ENCODE results near the gene EMILIN1. TPM values are rescaled to one million over a fixed set of nuclear protein-coding genes. Genes with fewer than 3 reads are reported as not detected.
"Not testable (repeated sequence)": the region's sequence is repeated elsewhere in the genome, so short reads cannot be mapped to it uniquely, and the experiment has no call there.

EMILIN1 gene
- total RNA-seq, 1 donor from 2014 or later, result 1.6 TPM

DNA sequence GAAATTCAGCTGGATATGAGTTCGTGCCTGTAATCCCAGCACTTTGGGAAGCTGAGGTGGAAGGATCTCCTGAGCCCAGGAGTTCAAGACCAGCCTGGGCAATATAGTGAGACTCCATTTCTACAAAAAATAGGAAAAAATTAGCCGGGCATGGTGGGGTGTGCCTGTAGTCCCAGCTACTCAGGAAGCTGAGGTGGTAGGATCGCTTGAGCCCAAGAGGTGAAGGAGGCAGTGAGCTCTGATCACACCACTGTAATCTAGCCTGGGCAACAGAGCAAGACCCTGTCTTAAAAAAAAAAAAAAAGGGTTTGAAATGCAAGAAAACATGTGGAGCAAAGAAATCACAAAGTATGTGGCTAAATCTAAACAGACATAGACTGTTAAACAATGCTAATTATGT lies 30.7 kb downstream of the EMILIN1 start:
- H3K27me3 ChIP-seq (ENCODE audit: control insufficient read depth, insufficient read depth, low read length), result peaks cover 3% of the 10 kb centered on the region
- H3K4me3 ChIP-seq (ENCODE audit: low read depth, low read length), result no peak overlapping the region
- FAIRE-seq, result no peak
- H3K36me3 ChIP-seq (ENCODE audit: control insufficient read depth, insufficient read depth, low read length), result no peaks in the 10 kb centered on the region
- TF ChIP-seq, protein P1, sequence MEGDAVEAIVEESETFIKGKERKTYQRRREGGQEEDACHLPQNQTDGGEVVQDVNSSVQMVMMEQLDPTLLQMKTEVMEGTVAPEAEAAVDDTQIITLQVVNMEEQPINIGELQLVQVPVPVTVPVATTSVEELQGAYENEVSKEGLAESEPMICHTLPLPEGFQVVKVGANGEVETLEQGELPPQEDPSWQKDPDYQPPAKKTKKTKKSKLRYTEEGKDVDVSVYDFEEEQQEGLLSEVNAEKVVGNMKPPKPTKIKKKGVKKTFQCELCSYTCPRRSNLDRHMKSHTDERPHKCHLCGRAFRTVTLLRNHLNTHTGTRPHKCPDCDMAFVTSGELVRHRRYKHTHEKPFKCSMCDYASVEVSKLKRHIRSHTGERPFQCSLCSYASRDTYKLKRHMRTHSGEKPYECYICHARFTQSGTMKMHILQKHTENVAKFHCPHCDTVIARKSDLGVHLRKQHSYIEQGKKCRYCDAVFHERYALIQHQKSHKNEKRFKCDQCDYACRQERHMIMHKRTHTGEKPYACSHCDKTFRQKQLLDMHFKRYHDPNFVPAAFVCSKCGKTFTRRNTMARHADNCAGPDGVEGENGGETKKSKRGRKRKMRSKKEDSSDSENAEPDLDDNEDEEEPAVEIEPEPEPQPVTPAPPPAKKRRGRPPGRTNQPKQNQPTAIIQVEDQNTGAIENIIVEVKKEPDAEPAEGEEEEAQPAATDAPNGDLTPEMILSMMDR (IDR thresholded peaks at IDR 0.05; ENCODE audit: insufficient read depth, low read length, severe bottlenecking), result no peak
- no peak for DNase-seq (ENCODE audit: low read depth)

DNA sequence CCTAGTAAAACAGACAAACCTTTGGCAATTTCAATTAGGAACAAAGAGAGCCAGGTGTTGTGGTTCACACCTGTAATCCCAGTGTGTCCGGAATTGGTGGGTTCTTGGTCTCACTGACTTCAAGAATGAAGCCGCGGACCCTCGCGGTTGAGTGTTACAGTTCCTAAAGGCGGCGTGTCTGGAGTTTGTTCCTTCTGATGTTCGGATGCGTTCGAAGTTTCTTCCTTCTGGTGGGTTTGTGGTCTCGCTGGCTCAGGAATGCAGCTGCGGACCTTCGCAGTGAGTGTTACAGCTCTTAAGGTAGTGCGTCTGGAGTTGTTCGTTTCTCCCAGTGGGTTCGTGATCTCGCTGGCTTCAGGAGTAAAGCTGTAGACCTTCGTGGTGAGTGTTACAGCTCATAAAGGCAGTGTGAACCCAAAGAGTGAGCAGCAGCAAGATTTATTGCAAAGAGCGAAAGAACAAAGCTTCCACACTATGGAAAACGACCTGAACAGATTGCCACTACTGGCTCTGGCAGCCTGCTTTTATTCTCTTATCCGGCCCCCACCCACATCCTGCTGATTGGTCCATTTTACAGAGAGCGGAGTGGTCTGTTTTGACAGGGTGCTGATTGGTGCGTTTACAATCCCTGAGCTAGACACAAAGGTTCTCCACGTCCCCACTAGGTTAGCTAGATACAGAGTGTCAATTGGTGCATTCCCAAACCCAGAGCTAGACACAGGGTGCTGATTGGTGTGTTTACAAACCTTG lies 32.4 kb downstream of the EMILIN1 start:
- FAIRE-seq; DNase-seq (ENCODE audit: low read depth); H3K4me3 ChIP-seq (ENCODE audit: low read depth, low read length); H3K27me3 ChIP-seq (ENCODE audit: control insufficient read depth, insufficient read depth, low read length); H3K36me3 ChIP-seq (ENCODE audit: control insufficient read depth, insufficient read depth, low read length): not testable (repeated sequence)

DNA sequence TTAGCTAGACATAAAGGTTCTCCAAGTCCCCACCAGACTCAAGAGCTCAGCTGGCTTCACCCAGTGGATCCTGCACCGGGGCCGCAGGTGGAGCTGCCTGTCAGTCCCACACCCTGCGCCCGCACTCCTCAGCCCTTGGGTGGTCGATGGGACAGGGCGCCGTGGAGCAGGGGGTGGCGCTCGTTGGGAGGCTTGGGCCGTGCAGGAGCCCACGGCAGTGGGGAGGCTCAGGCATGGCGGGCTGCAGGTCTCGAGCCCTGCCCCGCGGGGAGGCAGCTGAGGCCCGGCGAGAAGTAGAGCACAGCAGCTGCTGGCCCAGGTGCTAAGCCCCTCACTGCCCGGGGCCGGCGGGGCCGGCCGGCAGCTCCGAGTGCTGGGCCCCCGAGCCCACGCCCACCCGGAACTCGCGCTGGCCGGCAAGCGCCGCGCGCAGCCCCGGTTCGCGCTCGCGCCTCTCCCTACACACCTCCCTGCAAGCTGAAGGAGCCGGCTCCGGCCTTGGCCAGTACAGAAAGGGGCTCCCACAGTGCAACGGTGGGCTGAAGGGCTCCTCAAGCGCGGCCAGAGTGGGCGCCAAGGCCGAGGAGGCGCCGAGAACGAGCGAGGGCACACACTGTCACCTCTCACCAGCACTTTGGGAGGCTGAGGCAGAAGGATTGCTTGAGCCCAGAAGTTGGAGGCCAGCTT lies 33.1 kb downstream of the EMILIN1 start:
- not testable (repeated sequence) for H3K4me3 ChIP-seq (ENCODE audit: low read depth, low read length); DNase-seq (ENCODE audit: low read depth); H3K27me3 ChIP-seq (ENCODE audit: control insufficient read depth, insufficient read depth, low read length); H3K36me3 ChIP-seq (ENCODE audit: control insufficient read depth, insufficient read depth, low read length); FAIRE-seq

DNA sequence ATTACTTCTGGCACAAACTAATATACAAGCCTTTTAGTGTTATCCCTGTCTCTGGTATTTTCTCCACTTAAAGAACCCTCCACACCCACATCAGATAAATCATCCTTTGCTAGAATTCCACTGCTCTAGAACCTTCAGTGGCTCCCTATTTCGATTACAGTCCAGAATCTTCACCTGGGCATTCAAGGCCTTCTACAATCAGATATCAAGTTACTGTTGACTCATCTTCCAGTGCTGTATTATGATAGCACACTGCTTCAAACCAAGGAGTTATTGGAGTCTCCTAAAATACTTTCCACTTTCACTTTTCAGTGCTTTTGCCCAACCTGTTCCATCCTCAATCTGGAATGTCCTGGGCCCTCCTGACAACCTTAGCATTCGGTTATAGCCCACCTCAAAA lies 37.1 kb downstream of the EMILIN1 start:
- Histone ChIP-seq H3K27me3 (ENCODE audit: control insufficient read depth, insufficient read depth, low read length) (peaks cover 15% of the 10 kb centered on the region), H3K4me3 (ENCODE audit: low read depth, low read length) (no peak overlapping the region), H3K36me3 (ENCODE audit: control insufficient read depth, insufficient read depth, low read length) (no peaks in the 10 kb centered on the region)
- TF ChIP-seq, protein P1 (IDR thresholded peaks at IDR 0.05; ENCODE audit: insufficient read depth, low read length, severe bottlenecking), result no peak
- DNase-seq (ENCODE audit: low read depth), result peak; percentile 21
- FAIRE-seq, result no peak

DNA sequence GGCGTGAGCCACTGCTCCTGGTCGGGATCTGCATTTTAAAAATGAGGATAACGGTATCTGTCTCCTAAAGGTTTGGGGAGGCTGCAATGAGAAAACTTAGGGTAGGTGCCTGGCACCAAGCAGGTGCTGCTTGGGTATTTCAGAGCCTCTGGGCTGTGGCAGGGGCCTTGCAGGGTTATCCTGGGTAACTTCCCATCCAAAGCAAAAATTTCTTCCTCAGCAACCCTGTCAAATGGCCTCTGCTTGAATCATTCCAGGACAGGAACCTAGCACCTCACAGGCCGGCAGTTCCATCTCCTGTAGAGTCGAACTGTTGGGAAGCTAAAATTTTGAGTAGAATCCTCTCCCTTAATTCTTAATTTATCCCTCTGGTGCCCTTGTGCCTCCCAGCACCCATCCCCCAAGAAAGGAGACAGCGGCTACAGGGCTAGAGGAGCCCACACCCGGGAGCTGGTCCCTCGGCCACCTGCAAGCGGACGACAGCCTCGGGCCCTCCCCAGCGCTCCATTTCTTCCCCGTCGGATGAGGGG lies 39.6 kb downstream of the EMILIN1 start:
- FAIRE-seq (no peak), DNase-seq (ENCODE audit: low read depth) (no peak)
- H3K36me3 ChIP-seq (ENCODE audit: control insufficient read depth, insufficient read depth, low read length), result no peaks in the 10 kb centered on the region
- H3K4me3 ChIP-seq (ENCODE audit: low read depth, low read length), result peak overlapping the region; percentile 28
- TF ChIP-seq, protein P1 (IDR thresholded peaks at IDR 0.05; ENCODE audit: insufficient read depth, low read length, severe bottlenecking), result no peak
- H3K27me3 ChIP-seq (ENCODE audit: control insufficient read depth, insufficient read depth, low read length), result peaks cover 18% of the 10 kb centered on the region

DNA sequence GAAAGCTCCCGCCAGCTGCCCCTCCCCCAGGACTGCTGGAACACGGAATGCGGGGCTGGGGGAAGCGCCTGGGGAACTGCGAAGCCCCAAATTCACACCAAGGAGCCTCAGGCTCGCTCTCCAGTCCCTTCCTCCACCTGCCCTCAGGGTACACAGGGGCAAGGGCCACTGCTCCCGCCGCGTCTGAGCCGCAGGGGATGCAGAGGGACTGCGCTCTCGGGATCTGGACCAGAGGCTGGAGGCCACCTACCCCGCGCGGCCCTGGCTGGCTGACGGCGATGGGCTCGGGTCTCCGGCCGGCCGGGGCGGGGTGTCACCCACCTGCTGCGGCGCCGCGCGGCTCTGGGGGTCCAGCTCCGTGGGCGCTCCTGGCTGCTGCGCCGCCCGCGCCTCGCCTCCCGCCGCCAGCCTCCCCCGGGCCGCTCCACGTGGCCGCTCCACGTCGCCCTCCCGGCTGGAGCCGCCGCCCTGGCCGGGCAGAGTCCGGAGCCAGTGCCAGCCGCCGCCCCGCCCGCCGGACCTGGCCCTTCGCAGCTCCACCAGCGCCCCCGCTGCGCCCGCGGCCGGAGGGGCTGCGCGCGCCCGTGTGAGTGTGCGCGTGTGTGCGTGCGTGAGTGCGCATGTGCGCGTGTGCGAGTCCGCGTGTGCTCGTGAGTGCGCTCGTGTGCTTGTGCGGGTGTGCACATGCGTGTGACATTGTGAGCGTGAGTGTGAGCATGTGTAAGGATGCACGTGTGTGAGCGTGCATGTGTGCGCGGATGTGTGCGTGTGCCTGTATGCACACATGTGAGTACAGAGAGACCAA lies 40.3 kb downstream of the EMILIN1 start, which contains the start of gene CGREF1:
Gene CGREF1, minus strand, starts transcription at position 604 of the 805 bp plus-strand sequence. CDS start 14,762 bp downstream, outside the sequence.
- TF ChIP-seq, protein P1 (IDR thresholded peaks at IDR 0.05; ENCODE audit: insufficient read depth, low read length, severe bottlenecking), result no peak
- Histone ChIP-seq H3K36me3 (ENCODE audit: control insufficient read depth, insufficient read depth, low read length) (no peaks in the 10 kb centered on the region), H3K27me3 (ENCODE audit: control insufficient read depth, insufficient read depth, low read length) (peaks cover 19% of the 10 kb centered on the region), H3K4me3 (ENCODE audit: low read depth, low read length) (peak within 1 kb of the TSS; percentile 28)
- FAIRE-seq (no peak), DNase-seq (ENCODE audit: low read depth) (no peak)

DNA sequence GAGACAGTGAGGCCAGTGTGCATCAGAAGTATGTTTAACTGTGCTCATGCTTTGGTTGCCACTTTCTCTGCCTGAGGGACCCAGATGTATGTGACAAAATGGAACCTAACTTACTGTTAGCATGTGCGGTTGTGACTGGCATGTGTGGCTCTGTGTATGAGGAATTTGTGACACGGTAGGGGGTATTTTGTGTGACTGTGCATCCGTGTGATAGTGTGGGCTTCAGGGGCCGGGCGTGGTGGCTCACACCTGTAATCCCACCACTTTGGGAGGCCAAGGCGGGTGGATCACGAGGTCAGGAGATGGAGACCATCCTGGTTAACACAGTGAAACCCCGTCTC lies 40.9 kb downstream of the EMILIN1 start:
- not testable (repeated sequence) for FAIRE-seq; DNase-seq (ENCODE audit: low read depth); H3K36me3 ChIP-seq (ENCODE audit: control insufficient read depth, insufficient read depth, low read length)
- H3K4me3 ChIP-seq (ENCODE audit: low read depth, low read length), result peak overlapping the region; percentile 25
- peaks cover 19% of the 10 kb centered on the region for H3K27me3 ChIP-seq (ENCODE audit: control insufficient read depth, insufficient read depth, low read length)
